DND-41 (cell line): Measurements from ENCODE around the gene TMEM92.

Experiments
- ATAC-seq: fragments of 200-7000 bp; cut with Tn5 transposase; 3 replicates; pipeline ENCODE4 v1.9.1; 2021; ENCODE audit warnings: low read depth; ENCODE audit not compliant: insufficient read depth
- DNase-seq: peaks from one replicate; pipeline ENCODE4 v3.0.0-alpha.2; 2020
- H2AFZ ChIP-seq: 2 replicates; pipeline ENCODE4 v1.6.0; 2012; ENCODE audit warnings: low read depth, low read length
- H3K27ac ChIP-seq: 2 replicates; pipeline ENCODE4 v1.5.1; 2012; ENCODE audit warnings: low read length, inconsistent platforms
- H3K27me3 ChIP-seq: fragments of 200-600 bp; sonication (generic); 2 replicates; pipeline ENCODE4 v1.6.0; 2012; ENCODE audit warnings: low read length, mild to moderate bottlenecking, inconsistent platforms; ENCODE audit not compliant: insufficient read depth, poor library complexity
- H3K36me3 ChIP-seq: 2 replicates; pipeline ENCODE4 v1.5.1; 2012; ENCODE audit warnings: low read length, inconsistent platforms; ENCODE audit not compliant: insufficient read depth
- H3K4me1 ChIP-seq: 2 replicates; pipeline ENCODE4 v1.5.1; 2012; ENCODE audit warnings: mild to moderate bottlenecking, low read length; ENCODE audit not compliant: insufficient read depth
- H3K4me2 ChIP-seq: 2 replicates; pipeline ENCODE4 v1.6.0; 2012; ENCODE audit warnings: mild to moderate bottlenecking, moderate library complexity, low read length, inconsistent platforms; ENCODE audit not compliant: insufficient read depth
- H3K4me3 ChIP-seq, 2 experiments: fragments of 200-600 bp in 1 of 2; shearing (Covaris generic) in 1 of 2; 2 replicates each; pipeline ENCODE4 v1.5.1; 2012 to 2016; ENCODE audit warnings: inconsistent platforms in 2 of 2, low read length in 2 of 2, mild to moderate bottlenecking in 2 of 2, low read depth in 1 of 2, moderate library complexity in 1 of 2
- H3K79me2 ChIP-seq: 2 replicates; pipeline ENCODE4 v1.6.0; 2012; ENCODE audit warnings: low read length, inconsistent platforms; ENCODE audit not compliant: insufficient read depth
- H3K9ac ChIP-seq: 2 replicates; pipeline ENCODE4 v1.6.0; 2012; ENCODE audit warnings: low read depth, mild to moderate bottlenecking, inconsistent platforms, low read length, moderate library complexity
- H3K9me3 ChIP-seq: 2 replicates; pipeline ENCODE4 v1.5.1; 2012; ENCODE audit warnings: low read length, moderate library complexity, mild to moderate bottlenecking, inconsistent platforms; ENCODE audit not compliant: insufficient read depth, severe bottlenecking
- H4K20me1 ChIP-seq: 2 replicates; pipeline ENCODE4 v1.6.0; 2012; ENCODE audit warnings: low read length; ENCODE audit not compliant: insufficient read depth
- EZH2 ChIP-seq: IDR thresholded peaks from 3 replicates; pipeline ENCODE4 v1.6.1; 2012; ENCODE audit warnings: borderline replicate concordance, low read depth, mild to moderate bottlenecking, moderate library complexity, low read length, inconsistent platforms; ENCODE audit not compliant: severe bottlenecking
- TF ChIP-seq, protein P1 (sequence below): IDR thresholded peaks from 2 replicates; pipeline ENCODE4 v1.5.1; 2012; ENCODE audit warnings: borderline replicate concordance, low read length, moderate library complexity, mild to moderate bottlenecking; ENCODE audit not compliant: poor library complexity, severe bottlenecking; ENCODE audit errors: extremely low read depth

Gene TMEM92

DNA sequence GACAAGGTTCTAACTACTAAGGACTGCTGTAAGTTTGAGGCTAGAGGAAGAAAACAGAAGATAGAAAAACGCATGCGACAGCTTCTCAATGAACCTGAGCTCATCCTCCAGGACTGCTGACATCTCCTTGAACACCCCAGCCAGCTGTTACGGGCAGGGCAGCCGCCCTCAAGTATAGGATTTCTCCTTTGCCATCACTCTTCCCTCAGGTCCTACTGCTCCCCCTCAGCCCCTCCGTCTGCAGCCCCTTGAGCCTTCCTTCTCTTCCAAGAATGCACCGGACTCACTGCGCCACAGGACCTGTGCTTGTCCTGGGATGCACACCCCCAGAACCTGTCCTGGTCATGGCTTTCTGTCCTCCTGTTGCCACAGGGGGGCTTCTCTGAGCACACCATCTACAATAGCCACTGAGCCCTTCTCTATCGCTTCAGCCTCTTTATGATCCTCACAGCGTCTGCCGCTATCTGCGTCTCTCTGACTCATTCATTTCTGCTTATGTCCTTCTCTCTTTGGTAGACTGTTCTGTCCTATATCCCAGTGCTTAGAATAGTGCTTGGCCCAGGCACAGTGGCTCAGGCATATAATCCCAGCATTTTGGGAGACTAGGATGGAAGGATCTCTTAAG, 56.0 kb downstream of the TMEM92 start:
- Histone ChIP-seq H3K27me3 (no peaks in the 10 kb centered on the region), H3K4me1 (peaks cover 15% of the 10 kb centered on the region), H3K36me3 (no peaks in the 10 kb centered on the region), H4K20me1 (no peaks in the 10 kb centered on the region), H3K27ac (no peak overlapping the region), H2AFZ (no peak overlapping the region), H3K9ac (no peak overlapping the region), H3K79me2 (no peaks in the 10 kb centered on the region), H3K4me3 (no peak overlapping the region), H3K9me3 (no peaks in the 10 kb centered on the region), H3K4me2 (no peak overlapping the region)
- no peak for TF ChIP-seq EZH2
- TF ChIP-seq, protein P1, sequence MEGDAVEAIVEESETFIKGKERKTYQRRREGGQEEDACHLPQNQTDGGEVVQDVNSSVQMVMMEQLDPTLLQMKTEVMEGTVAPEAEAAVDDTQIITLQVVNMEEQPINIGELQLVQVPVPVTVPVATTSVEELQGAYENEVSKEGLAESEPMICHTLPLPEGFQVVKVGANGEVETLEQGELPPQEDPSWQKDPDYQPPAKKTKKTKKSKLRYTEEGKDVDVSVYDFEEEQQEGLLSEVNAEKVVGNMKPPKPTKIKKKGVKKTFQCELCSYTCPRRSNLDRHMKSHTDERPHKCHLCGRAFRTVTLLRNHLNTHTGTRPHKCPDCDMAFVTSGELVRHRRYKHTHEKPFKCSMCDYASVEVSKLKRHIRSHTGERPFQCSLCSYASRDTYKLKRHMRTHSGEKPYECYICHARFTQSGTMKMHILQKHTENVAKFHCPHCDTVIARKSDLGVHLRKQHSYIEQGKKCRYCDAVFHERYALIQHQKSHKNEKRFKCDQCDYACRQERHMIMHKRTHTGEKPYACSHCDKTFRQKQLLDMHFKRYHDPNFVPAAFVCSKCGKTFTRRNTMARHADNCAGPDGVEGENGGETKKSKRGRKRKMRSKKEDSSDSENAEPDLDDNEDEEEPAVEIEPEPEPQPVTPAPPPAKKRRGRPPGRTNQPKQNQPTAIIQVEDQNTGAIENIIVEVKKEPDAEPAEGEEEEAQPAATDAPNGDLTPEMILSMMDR = no peak
- DNase-seq (no peak), ATAC-seq (no peak)
